SK-N-SH treated with all-trans-retinoic acid at 6 μM for 48 hours (cell line): Measurements from ENCODE around the gene MZB1.

Source experiments
- ARNTL ChIP-seq: fragments of 450-650 bp; formaldehyde crosslinking; IDR thresholded peaks from 2 replicates; pipeline ENCODE4 v1.5.0; 2020; ENCODE audit warnings: low read depth, mild to moderate bottlenecking, moderate library complexity, borderline replicate concordance
- BACH2 ChIP-seq: fragments of 250-450 bp; sonication (Bioruptor Pico); IDR thresholded peaks from 2 replicates; pipeline ENCODE4 v1.9.0; 2021; ENCODE audit warnings: mild to moderate bottlenecking, borderline replicate concordance
- RARB ChIP-seq: fragments of 250-450 bp; sonication (Bioruptor Pico); IDR thresholded peaks from 2 replicates; pipeline ENCODE4 v1.8.0; 2021; ENCODE audit warnings: mild to moderate bottlenecking, moderate library complexity
- TCF4 ChIP-seq: fragments of 250-450 bp; sonication (Bioruptor Pico); IDR thresholded peaks from 2 replicates; pipeline ENCODE4 v1.8.0; 2021; ENCODE audit warnings: mild to moderate bottlenecking, moderate library complexity, borderline replicate concordance
- TSHZ2 ChIP-seq: fragments of 250-450 bp; sonication (Bioruptor Pico); IDR thresholded peaks from 2 replicates; pipeline ENCODE4 v1.5.0; 2020; ENCODE audit warnings: mild to moderate bottlenecking, moderate library complexity
- ZC3H10 ChIP-seq: fragments of 250-450 bp; sonication (Bioruptor Pico); IDR thresholded peaks from 2 replicates; pipeline ENCODE4 v1.5.1; 2021; ENCODE audit warnings: mild to moderate bottlenecking, moderate library complexity
- ZNF70 ChIP-seq: fragments of 450-650 bp; formaldehyde crosslinking; IDR thresholded peaks from 2 replicates; pipeline ENCODE4 v1.5.0; 2020; ENCODE audit warnings: mild to moderate bottlenecking, moderate library complexity

- no peak for TF ChIP-seq BACH2 (CRISPR knock-in tag)
- TF ChIP-seq ZNF70: no peak
- TF ChIP-seq ZC3H10 (CRISPR knock-in tag): no peak
- TF ChIP-seq TCF4 (CRISPR knock-in tag): no peak
- TF ChIP-seq TSHZ2 (CRISPR knock-in tag): no peak
- TF ChIP-seq ARNTL (CRISPR knock-in tag): no peak
- TF ChIP-seq RARB: no peak
Measured at GRCh38 chr5:139426203-139426885, 36.6 kb upstream of the MZB1 start.
